Body of pancreas (tissue), 4 donors: ENCODE measurements around the gene FAM76B. TPM values are rescaled to one million over a fixed set of nuclear protein-coding genes. Genes with fewer than 3 reads are reported as not detected.

Experiments
- ATAC-seq: fragments of 150-250 bp; one replicate; pipeline ENCODE4 v1.9.1; 2016
- DNase-seq, 4 donors: peaks; one replicate each; pipeline ENCODE4 v3.0.0-alpha.2; 2019
- H3K27ac ChIP-seq, 4 donors: fragments of 200-600 bp; sonication (generic); 1 replicate in 3 of 4; 2 replicates in 1 of 4; pipeline versions ENCODE4 v1.5.1 to v1.6.1; 2016 to 2019; ENCODE audit warnings: mild to moderate bottlenecking in 1 of 4, mixed read lengths in 1 of 4, moderate library complexity in 1 of 4
- H3K27me3 ChIP-seq, 2 donors: fragments of 200-600 bp; sonication (generic); one replicate each; pipeline ENCODE4 v1.6.0; 2016; ENCODE audit warnings: mild to moderate bottlenecking in 1 of 2
- H3K36me3 ChIP-seq, 2 donors: fragments of 200-600 bp; sonication (generic); replicated peaks in 1 of 2; 2 replicates each; pipeline ENCODE4 v1.5.1; 2016; ENCODE audit warnings: low read depth in 2 of 2; ENCODE audit not compliant: insufficient read depth in 1 of 2
- H3K4me1 ChIP-seq: fragments of 200-600 bp; sonication (generic); one replicate; pipeline ENCODE4 v1.6.0; 2016
- H3K4me3 ChIP-seq, 2 donors: fragments of 200-600 bp; sonication (generic); 1 replicate in 1 of 2; 2 replicates in 1 of 2; pipeline ENCODE4 v1.5.1; 2016 to 2019
- H3K9me3 ChIP-seq, 3 donors: fragments of 200-600 bp; sonication (generic); 1 replicate in 2 of 3; 2 replicates in 1 of 3; pipeline ENCODE4 v1.5.1; 2016
- POLR2A ChIP-seq, 3 donors: fragments of 450-650 bp; IDR thresholded peaks; one replicate each; pipeline ENCODE4 v1.6.1; 2016; ENCODE audit warnings: antibody characterized with exemption in 3 of 3, mild to moderate bottlenecking in 2 of 3
- WGBS, 2 donors: methylation state at CpG; one replicate each; pipeline ENCODE4 v1.1.5; 2017; 5-methylcytosine and 5-hydroxymethylcytosine counted together
- intact Hi-C: fragments of 100-400 bp; cut with DNase I; formaldehyde crosslinking; loops from one replicate; pipeline ENCODE4 v1.15.1; 2023
- total RNA-seq, 2 donors: library from RNA; depleted of rRNA; stranded (reverse); fragments of >200 nt; gene quantifications; one replicate each; pipeline ENCODE4 v1.1.0, GENCODE V29; 2016
- TF ChIP-seq, protein P1 (sequence below), 7 experiments: fragments of 450-650 bp in 4 of 7; fragments of 200-600 bp in 3 of 7; sonication (generic) in 3 of 7; IDR thresholded peaks; one replicate each; pipeline ENCODE4 v1.5.1; 2016 to 2019; ENCODE audit warnings: antibody characterized with exemption in 7 of 7

FAM76B gene
- total RNA-seq, 2 donors from 2014 or later, result 23.9 to 29.7 TPM

DNA sequence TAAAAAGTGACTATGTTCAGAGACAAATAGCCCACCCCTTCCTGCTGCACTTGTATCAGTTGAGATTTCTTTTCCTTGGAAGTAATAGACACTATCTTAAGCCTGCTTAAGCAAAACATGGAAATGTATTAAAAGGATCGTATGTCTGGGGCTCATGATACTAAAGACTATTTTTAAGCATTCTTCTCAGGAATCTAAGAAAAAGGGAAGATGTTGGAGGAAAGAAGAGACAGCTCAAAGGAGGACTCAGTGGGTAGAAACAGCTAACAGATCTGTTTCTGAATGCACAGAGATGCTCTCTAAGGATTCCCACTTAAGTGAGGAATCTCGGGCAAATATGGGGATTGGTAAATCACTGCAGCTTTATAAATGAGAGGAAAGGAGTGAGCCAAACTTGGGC, 62.5 kb downstream of the FAM76B start:
- intact Hi-C loops, result no loop called here
- no peaks in the 10 kb centered on the region for H3K36me3 ChIP-seq
- H3K9me3 ChIP-seq, result no peaks in the 10 kb centered on the region
- H3K27me3 ChIP-seq, result no peaks in the 10 kb centered on the region
- TF ChIP-seq, protein P1, sequence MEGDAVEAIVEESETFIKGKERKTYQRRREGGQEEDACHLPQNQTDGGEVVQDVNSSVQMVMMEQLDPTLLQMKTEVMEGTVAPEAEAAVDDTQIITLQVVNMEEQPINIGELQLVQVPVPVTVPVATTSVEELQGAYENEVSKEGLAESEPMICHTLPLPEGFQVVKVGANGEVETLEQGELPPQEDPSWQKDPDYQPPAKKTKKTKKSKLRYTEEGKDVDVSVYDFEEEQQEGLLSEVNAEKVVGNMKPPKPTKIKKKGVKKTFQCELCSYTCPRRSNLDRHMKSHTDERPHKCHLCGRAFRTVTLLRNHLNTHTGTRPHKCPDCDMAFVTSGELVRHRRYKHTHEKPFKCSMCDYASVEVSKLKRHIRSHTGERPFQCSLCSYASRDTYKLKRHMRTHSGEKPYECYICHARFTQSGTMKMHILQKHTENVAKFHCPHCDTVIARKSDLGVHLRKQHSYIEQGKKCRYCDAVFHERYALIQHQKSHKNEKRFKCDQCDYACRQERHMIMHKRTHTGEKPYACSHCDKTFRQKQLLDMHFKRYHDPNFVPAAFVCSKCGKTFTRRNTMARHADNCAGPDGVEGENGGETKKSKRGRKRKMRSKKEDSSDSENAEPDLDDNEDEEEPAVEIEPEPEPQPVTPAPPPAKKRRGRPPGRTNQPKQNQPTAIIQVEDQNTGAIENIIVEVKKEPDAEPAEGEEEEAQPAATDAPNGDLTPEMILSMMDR (IDR thresholded peaks at IDR 0.05), result no peak
- TF ChIP-seq POLR2A (IDR thresholded peaks at IDR 0.05), result no peak
- 66% methylated on average over 2 of the region's 2 CpGs for WGBS, 2 donors
- no peaks in the 10 kb centered on the region for H3K4me1 ChIP-seq
- no peak for DNase-seq
- no peak overlapping the region for H3K27ac ChIP-seq
- H3K4me3 ChIP-seq, result no peak overlapping the region
- ATAC-seq, result no peak

DNA sequence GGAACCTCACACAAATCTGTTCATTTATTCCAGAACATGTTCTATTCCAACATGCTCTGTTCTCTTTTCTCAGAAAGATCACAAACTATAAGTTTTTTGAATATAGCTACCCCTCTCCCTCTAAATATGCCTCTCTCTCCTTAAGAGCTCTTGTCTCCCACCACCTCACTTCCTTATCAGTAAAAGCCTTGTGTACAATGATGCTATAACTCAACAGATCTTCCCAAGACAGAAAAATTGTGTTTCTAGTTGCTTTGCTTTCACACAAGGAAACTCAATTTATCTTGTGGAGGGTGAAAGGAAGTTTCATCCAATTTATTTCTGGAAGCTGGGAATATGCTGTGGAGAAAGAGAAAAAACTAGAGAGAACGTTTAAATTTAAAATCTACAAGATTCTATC, 64.4 kb downstream of the FAM76B start:
- 39 to 50% methylated on average over 1 of the region's 1 CpG for WGBS, 2 donors
- H3K9me3 ChIP-seq, result no peaks in the 10 kb centered on the region
- no peaks in the 10 kb centered on the region for H3K36me3 ChIP-seq
- TF ChIP-seq, protein P1 (IDR thresholded peaks at IDR 0.05), result no peak
- TF ChIP-seq POLR2A (IDR thresholded peaks at IDR 0.05), result no peak
- H3K4me3 ChIP-seq, result no peak overlapping the region
- no peak for ATAC-seq
- no peaks in the 10 kb centered on the region for H3K4me1 ChIP-seq
- H3K27ac ChIP-seq, result no peak overlapping the region
- H3K27me3 ChIP-seq, result no peaks in the 10 kb centered on the region
- intact Hi-C loops, result no loop called here
- DNase-seq, result no peak

DNA sequence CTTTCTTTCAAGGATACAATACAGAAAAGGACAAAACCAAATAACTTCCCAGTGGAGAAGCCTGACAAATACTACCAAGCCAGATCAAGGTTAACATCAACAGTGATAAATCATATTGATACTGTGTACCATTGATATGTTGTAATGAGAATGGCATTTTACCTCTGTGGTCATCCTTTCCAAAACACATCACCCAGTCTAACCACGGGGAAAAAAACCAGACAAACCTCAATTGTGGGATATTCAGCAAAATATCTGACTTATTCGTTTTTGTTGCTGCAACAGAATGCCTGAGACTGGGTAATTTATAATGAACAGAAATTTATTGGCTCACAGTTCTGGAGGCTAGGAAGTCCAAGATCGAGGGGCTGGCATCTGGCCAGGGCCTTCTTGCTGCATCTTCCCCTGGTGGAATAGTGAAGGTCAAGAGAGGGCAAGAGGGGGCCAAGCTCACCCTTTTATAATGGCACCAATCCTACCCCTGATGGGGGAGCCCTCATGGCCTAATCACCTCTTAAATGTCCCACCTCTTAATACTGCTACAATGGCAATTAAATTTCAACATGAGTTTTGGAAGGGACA, 66.1 kb downstream of the FAM76B start:
- ATAC-seq, result no peak
- H3K4me1 ChIP-seq, result no peaks in the 10 kb centered on the region
- no peaks in the 10 kb centered on the region for H3K36me3 ChIP-seq
- intact Hi-C loops, result no loop called here
- DNase-seq, result no peak
- H3K4me3 ChIP-seq, result no peak overlapping the region
- WGBS, 2 donors, result 38 to 63% methylated on average over 3 of the region's 3 CpGs
- no peaks in the 10 kb centered on the region for H3K27me3 ChIP-seq
- no peaks in the 10 kb centered on the region for H3K9me3 ChIP-seq
- no peak for TF ChIP-seq POLR2A (IDR thresholded peaks at IDR 0.05)
- TF ChIP-seq, protein P1 (IDR thresholded peaks at IDR 0.05), result no peak
- no peak overlapping the region for H3K27ac ChIP-seq

DNA sequence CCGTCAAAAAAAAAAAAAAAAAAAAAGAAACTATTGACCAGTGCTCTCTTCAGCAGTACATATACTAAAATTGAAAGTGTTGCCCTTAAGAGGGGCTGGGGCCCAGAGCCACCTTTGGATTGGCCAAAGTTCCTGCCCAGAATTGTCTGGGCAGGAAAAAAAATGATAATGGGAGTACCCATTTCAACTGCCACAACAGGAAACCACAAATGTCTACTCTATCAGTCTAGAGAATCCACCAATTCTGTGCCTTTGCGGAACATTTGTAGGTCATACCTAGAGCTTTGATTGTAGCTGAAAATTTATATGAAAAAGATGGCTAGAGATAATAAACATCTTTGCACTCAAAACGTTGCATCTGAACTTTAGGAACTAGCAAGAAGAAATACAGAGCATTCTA, 69.4 kb downstream of the FAM76B start:
- H3K36me3 ChIP-seq, result no peaks in the 10 kb centered on the region
- H3K4me3 ChIP-seq, result no peak overlapping the region
- no peaks in the 10 kb centered on the region for H3K27me3 ChIP-seq
- 65 to 68% methylated on average over 3 of the region's 3 CpGs for WGBS, 2 donors
- DNase-seq, result no peak
- ATAC-seq, result no peak
- intact Hi-C loops, result no loop called here
- no peak overlapping the region for H3K27ac ChIP-seq
- TF ChIP-seq, protein P1 (IDR thresholded peaks at IDR 0.05), result no peak
- no peak for TF ChIP-seq POLR2A (IDR thresholded peaks at IDR 0.05)
- no peaks in the 10 kb centered on the region for H3K9me3 ChIP-seq
- H3K4me1 ChIP-seq, result no peaks in the 10 kb centered on the region

Other genes starting within 250 kb of the FAM76B start
- gene CEP57, start 716 bp upstream of the FAM76B start, total RNA-seq, result 10 to 100 TPM; 30.4 to 72.8 TPM
- gene MTMR2, start 134.3 kb upstream of the FAM76B start, total RNA-seq, result 10 to 100 TPM in 1 of 2 donors, 1 to 10 TPM in 1; 6.9 to 14.5 TPM